SK-N-SH (cell line): ENCODE measurements around the gene CACNA2D3.

Source experiments
- CTCF ChIP-seq: fragments of 200-600 bp; sonication (generic); IDR thresholded peaks from 2 replicates; pipeline ENCODE4 v1.6.1; 2017; ENCODE audit warnings: antibody characterized with exemption, mild to moderate bottlenecking, moderate library complexity
- EP300 ChIP-seq, 2 experiments: IDR thresholded peaks; 2 replicates each; pipeline versions ENCODE4 v1.4.0 to v1.6.1; 2012; ENCODE audit warnings: borderline replicate concordance in 1 of 2, low read depth in 1 of 2, low read length in 1 of 2
- FOXM1 ChIP-seq: IDR thresholded peaks from 2 replicates; pipeline ENCODE4 v1.4.0; 2012; ENCODE audit warnings: low read depth, mild to moderate bottlenecking
- GABPA ChIP-seq: IDR thresholded peaks from 2 replicates; pipeline ENCODE4 v1.4.0; 2012; ENCODE audit warnings: low read depth, mild to moderate bottlenecking
- GATA2 ChIP-seq: sonication (generic); formaldehyde crosslinking; IDR thresholded peaks from 2 replicates; pipeline ENCODE4 v1.5.0; 2020; ENCODE audit warnings: mild to moderate bottlenecking, missing genetic modification reagents
- POLR2AphosphoS5 ChIP-seq: IDR thresholded peaks from 2 replicates; pipeline ENCODE4 v1.6.1; 2012; ENCODE audit warnings: low read depth, low read length
- RAD21 ChIP-seq: IDR thresholded peaks from 2 replicates; pipeline ENCODE4 v1.6.1; 2012; ENCODE audit warnings: mild to moderate bottlenecking, low read length
- SIN3A ChIP-seq: IDR thresholded peaks from 2 replicates; pipeline ENCODE4 v1.6.1; 2012; ENCODE audit warnings: low read depth, mild to moderate bottlenecking, low read length, moderate library complexity, borderline replicate concordance
- TAF1 ChIP-seq: IDR thresholded peaks from 2 replicates; pipeline ENCODE4 v1.6.1; 2012; ENCODE audit warnings: low read depth, mild to moderate bottlenecking, low read length, moderate library complexity, borderline replicate concordance
- TCF12 ChIP-seq: IDR thresholded peaks from 2 replicates; pipeline ENCODE4 v1.4.0; 2012
- YY1 ChIP-seq: IDR thresholded peaks from 2 replicates; pipeline ENCODE4 v1.4.0; 2012; ENCODE audit warnings: low read depth, mild to moderate bottlenecking
- TF ChIP-seq, protein P1 (sequence below): IDR thresholded peaks from 2 replicates; pipeline ENCODE4 v1.4.0; 2012; ENCODE audit warnings: low read depth
- TF ChIP-seq, protein P2 (sequence below): fragments of 150-350 bp; IDR thresholded peaks from 2 replicates; pipeline ENCODE4 v1.6.1; 2016; ENCODE audit warnings: mild to moderate bottlenecking, low read depth, low read length

GRCh38 chr3:54745843-54746242 is 623.5 kb downstream of the CACNA2D3 start:
- TF ChIP-seq CTCF = no peak
- TF ChIP-seq YY1 = no peak
- no peak for TF ChIP-seq GATA2
- TF ChIP-seq POLR2AphosphoS5 = no peak
- no peak for TF ChIP-seq SIN3A
- no peak for TF ChIP-seq TCF12
- TF ChIP-seq, protein P1, sequence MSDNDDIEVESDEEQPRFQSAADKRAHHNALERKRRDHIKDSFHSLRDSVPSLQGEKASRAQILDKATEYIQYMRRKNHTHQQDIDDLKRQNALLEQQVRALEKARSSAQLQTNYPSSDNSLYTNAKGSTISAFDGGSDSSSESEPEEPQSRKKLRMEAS = no peak
- TF ChIP-seq EP300 (IDR thresholded peaks at IDR 0.05; ENCODE audit: borderline replicate concordance in 1 of 2, low read depth in 1 of 2, low read length in 1 of 2) = no peak
- TF ChIP-seq RAD21 = no peak
- no peak for TF ChIP-seq TAF1
- TF ChIP-seq, protein P2, sequence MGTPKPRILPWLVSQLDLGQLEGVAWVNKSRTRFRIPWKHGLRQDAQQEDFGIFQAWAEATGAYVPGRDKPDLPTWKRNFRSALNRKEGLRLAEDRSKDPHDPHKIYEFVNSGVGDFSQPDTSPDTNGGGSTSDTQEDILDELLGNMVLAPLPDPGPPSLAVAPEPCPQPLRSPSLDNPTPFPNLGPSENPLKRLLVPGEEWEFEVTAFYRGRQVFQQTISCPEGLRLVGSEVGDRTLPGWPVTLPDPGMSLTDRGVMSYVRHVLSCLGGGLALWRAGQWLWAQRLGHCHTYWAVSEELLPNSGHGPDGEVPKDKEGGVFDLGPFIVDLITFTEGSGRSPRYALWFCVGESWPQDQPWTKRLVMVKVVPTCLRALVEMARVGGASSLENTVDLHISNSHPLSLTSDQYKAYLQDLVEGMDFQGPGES = no peak
- TF ChIP-seq GABPA = no peak
- TF ChIP-seq FOXM1 = no peak
